Sigmoid colon (tissue), 7 donors: Measurements from ENCODE around the gene ANKRD6. TPM values are rescaled to one million over a fixed set of nuclear protein-coding genes. Genes with fewer than 3 reads are reported as not detected.

Source experiments
- DNase-seq: peaks from one replicate; pipeline ENCODE4 v3.0.0-alpha.2; 2019
- H3K27ac ChIP-seq, 4 donors: fragments of 200-600 bp; sonication (generic); one replicate each; pipeline ENCODE4 v1.5.1; 2016 to 2019; ENCODE audit warnings: mild to moderate bottlenecking in 1 of 4
- H3K27me3 ChIP-seq, 3 donors: fragments of 200-600 bp; sonication (generic); one replicate each; pipeline ENCODE4 v1.5.1; 2019; ENCODE audit warnings: mild to moderate bottlenecking in 1 of 3
- H3K36me3 ChIP-seq, 4 donors: fragments of 200-600 bp; sonication (generic); one replicate each; pipeline ENCODE4 v1.5.1; 2016 to 2019
- H3K4me1 ChIP-seq, 4 donors: fragments of 200-600 bp; sonication (generic); one replicate each; pipeline ENCODE4 v1.5.1; 2017 to 2019
- H3K4me3 ChIP-seq, 4 donors: fragments of 200-600 bp; sonication (generic); one replicate each; pipeline ENCODE4 v1.5.1; 2017 to 2019; ENCODE audit warnings: mild to moderate bottlenecking in 2 of 4, moderate library complexity in 1 of 4
- H3K9me3 ChIP-seq, 4 donors: fragments of 200-600 bp in 3 of 4; sonication (generic) in 3 of 4; one replicate each; pipeline versions ENCODE4 v1.5.1 to v1.6.1; 2013 to 2019
- CTCF ChIP-seq, 4 experiments: fragments of 450-650 bp in 3 of 4; fragments of 200-600 bp in 1 of 4; IDR thresholded peaks; one replicate each; pipeline ENCODE4 v1.5.1; 2016 to 2019; ENCODE audit warnings: antibody characterized with exemption in 4 of 4, mild to moderate bottlenecking in 3 of 4, moderate library complexity in 2 of 4
- EP300 ChIP-seq, 4 donors: sonication (generic); formaldehyde crosslinking; IDR thresholded peaks; one replicate each; pipeline ENCODE4 v1.6.1; 2017; ENCODE audit warnings: antibody characterized with exemption in 4 of 4
- POLR2A ChIP-seq, 2 donors: fragments of 450-650 bp; IDR thresholded peaks; one replicate each; pipeline ENCODE4 v1.6.1; 2016; ENCODE audit warnings: antibody characterized with exemption in 2 of 2, mild to moderate bottlenecking in 2 of 2, moderate library complexity in 2 of 2
- POLR2AphosphoS5 ChIP-seq, 4 donors: sonication (generic); formaldehyde crosslinking; IDR thresholded peaks; one replicate each; pipeline ENCODE4 v1.6.1; 2017; ENCODE audit warnings: antibody characterized with exemption in 4 of 4
- WGBS, 2 donors: extraction: QIAGEN DNeasy Blood & Tissue Kit; methylation state at CpG; one replicate each; pipeline ENCODE4 v1.1.7; 2013; 5-methylcytosine and 5-hydroxymethylcytosine counted together
- intact Hi-C: fragments of 100-400 bp; cut with DNase I; formaldehyde crosslinking; loops from one replicate; pipeline ENCODE4 v1.15.1; 2023
- polyA plus RNA-seq, 3 donors: library from polyadenylated mRNA; stranded (reverse); fragments of 200-250 nt; gene quantifications; one replicate each; pipeline ENCODE4 v1.2.3, GENCODE V29; 2013
- total RNA-seq, 4 donors: library from RNA; depleted of rRNA; stranded (reverse); fragments of >200 nt; gene quantifications; one replicate each; pipeline ENCODE4 v1.1.0, GENCODE V29; 2016
- donor health status: healthy with polysubstance abuse.
- donor health status: Bipolar disorder and iron deficiency.
- donor health status: healthy.

Gene ANKRD6
- total and polyA plus RNA-seq, 7 donors, result 1.7 to 21.6 (median 8.0) TPM

- no peaks in the 10 kb centered on the region for H3K9me3 ChIP-seq
- no peak overlapping the region for H3K4me3 ChIP-seq
- H3K27ac ChIP-seq, result no peak overlapping the region
- H3K4me1 ChIP-seq, result no peaks in the 10 kb centered on the region
- DNase-seq, result no peak
- no peaks in the 10 kb centered on the region for H3K27me3 ChIP-seq
- intact Hi-C loops, result no loop called here
- 91 to 97% methylated on average over 2 of the region's 2 CpGs for WGBS, 2 donors
- TF ChIP-seq POLR2A (IDR thresholded peaks at IDR 0.05) (no peak), POLR2AphosphoS5 (IDR thresholded peaks at IDR 0.05) (no peak), CTCF (IDR thresholded peaks at IDR 0.05) (no peak), EP300 (IDR thresholded peaks at IDR 0.05) (no peak)
- H3K36me3 ChIP-seq, result no peaks in the 10 kb centered on the region
Measured at GRCh38 chr6:89539779-89540178, 106.8 kb downstream of the ANKRD6 start.

DNA sequence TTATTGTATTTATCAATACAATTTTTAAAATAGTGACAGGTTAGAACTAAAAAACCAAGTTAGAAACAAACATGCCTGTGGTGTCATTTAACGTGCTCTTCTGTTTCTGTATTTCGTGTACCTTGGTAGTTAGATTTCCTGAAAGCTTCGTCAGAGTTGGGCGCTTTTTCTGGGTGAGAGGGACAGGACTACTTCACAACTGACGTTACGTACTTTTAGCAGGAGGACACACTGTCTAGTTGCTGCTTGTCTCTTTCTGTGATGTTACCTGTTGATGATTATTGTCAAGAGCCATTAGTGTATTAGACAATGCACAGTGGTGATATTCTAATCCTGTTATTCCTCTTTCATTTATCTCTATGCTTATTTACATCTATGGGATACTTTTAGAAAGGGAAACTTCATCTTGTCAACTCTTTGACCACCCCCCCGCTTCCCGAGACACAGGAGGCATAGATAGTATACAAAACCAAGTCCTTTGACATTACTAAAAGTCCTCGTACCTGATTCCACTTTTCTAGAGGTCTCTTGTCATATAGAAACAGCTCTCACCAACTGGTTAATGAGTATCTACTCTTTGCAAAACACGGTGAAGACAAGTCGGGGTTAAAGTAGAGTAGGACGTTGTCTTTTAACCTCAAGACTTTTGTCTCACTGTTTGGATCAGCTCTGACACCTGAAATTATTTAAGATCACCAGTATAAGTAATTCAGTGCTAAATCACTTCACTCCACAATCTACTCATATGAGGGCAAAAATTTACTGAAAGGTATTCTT is 109.3 kb downstream of the ANKRD6 start:
- no peak overlapping the region for H3K4me3 ChIP-seq
- H3K36me3 ChIP-seq, result no peaks in the 10 kb centered on the region
- DNase-seq, result no peak
- H3K27me3 ChIP-seq, result no peaks in the 10 kb centered on the region
- no peak overlapping the region for H3K27ac ChIP-seq
- WGBS, 2 donors, result 57 to 76% methylated on average over 12 of the region's 12 CpGs
- H3K9me3 ChIP-seq, result no peaks in the 10 kb centered on the region
- intact Hi-C loops, result no loop called here
- TF ChIP-seq EP300 (IDR thresholded peaks at IDR 0.05), result no peak
- TF ChIP-seq CTCF (IDR thresholded peaks at IDR 0.05), result no peak
- no peak for TF ChIP-seq POLR2A (IDR thresholded peaks at IDR 0.05)
- H3K4me1 ChIP-seq, result no peaks in the 10 kb centered on the region

GRCh38 chr6:89542866-89543265 is 109.9 kb downstream of the ANKRD6 start:
- WGBS, 2 donors, result 19 to 63% methylated on average over 3 of the region's 3 CpGs
- Histone ChIP-seq H3K27me3 (no peaks in the 10 kb centered on the region), H3K4me3 (no peak overlapping the region), H3K4me1 (no peaks in the 10 kb centered on the region), H3K36me3 (no peaks in the 10 kb centered on the region), H3K9me3 (no peaks in the 10 kb centered on the region), H3K27ac (no peak overlapping the region)
- TF ChIP-seq POLR2A (IDR thresholded peaks at IDR 0.05) (no peak), CTCF (IDR thresholded peaks at IDR 0.05) (no peak), EP300 (IDR thresholded peaks at IDR 0.05) (no peak), POLR2AphosphoS5 (IDR thresholded peaks at IDR 0.05) (no peak)
- intact Hi-C loops, result no loop called here
- DNase-seq, result no peak

- no peak overlapping the region for H3K27ac ChIP-seq
- WGBS, 2 donors, result 80 to 87% methylated on average over 5 of the region's 5 CpGs
- H3K27me3 ChIP-seq, result no peaks in the 10 kb centered on the region
- no peak for DNase-seq
- H3K4me3 ChIP-seq, result no peak overlapping the region
- H3K36me3 ChIP-seq, result no peaks in the 10 kb centered on the region
- H3K9me3 ChIP-seq, result no peaks in the 10 kb centered on the region
- no peaks in the 10 kb centered on the region for H3K4me1 ChIP-seq
- intact Hi-C loops, result no loop called here
- TF ChIP-seq EP300 (IDR thresholded peaks at IDR 0.05), result no peak
Measured at GRCh38 chr6:89547281-89547680, 114.3 kb downstream of the ANKRD6 start.

DNA sequence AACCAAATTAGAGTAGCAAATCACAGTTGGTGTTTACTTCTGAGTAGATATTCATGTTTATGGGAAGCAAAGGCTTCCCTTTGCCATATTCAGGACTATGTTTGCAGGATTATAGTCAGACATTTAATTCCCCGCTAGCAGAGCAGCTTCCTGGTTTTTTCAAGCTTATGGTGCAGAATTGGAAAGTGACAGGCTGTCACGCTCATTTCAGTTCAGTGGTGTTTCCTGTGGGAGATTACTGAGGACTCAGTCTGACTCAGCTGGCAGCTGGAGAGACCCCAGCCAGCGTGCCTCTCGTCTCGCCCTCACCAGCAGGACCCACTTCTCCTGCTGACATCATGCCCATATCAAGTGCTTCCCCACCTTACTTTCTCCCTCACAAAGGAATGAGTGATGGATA is 120.5 kb downstream of the ANKRD6 start:
- 82 to 86% methylated on average over 5 of the region's 5 CpGs for WGBS, 2 donors
- intact Hi-C loops, result no loop called here

DNA sequence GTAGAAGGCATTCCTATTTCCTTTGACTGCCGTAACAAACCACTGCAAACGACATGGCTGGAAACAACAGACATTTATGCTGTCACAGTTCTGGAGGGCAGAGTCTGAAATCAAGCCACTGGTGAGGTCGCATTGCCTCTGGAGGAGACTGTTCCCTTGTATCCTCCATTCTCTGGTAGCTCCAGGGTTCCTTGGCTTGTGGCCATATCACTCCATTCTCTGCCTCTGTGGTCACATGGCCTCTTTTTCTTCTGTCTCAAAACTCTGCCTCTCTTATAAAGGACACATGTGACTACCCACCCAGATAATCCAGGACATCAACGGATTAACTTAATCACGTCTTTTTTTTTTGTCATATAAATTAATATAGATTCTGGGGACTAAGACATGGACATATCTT is 121.2 kb downstream of the ANKRD6 start:
- 89 to 92% methylated on average over 5 of the region's 5 CpGs for WGBS, 2 donors
- no peaks in the 10 kb centered on the region for H3K4me1 ChIP-seq
- no peak overlapping the region for H3K4me3 ChIP-seq
- H3K27ac ChIP-seq, result no peak overlapping the region
- no peak for TF ChIP-seq CTCF (IDR thresholded peaks at IDR 0.05)
- no peak for TF ChIP-seq POLR2AphosphoS5 (IDR thresholded peaks at IDR 0.05)
- TF ChIP-seq EP300 (IDR thresholded peaks at IDR 0.05), result no peak
- TF ChIP-seq POLR2A (IDR thresholded peaks at IDR 0.05), result no peak
- H3K36me3 ChIP-seq, result no peaks in the 10 kb centered on the region
- intact Hi-C loops, result no loop called here
- H3K27me3 ChIP-seq, result no peaks in the 10 kb centered on the region
- DNase-seq, result no peak
- H3K9me3 ChIP-seq, result peaks cover 0 to 10% (median 0%) of the 10 kb centered on the region in 4 donors

More for the DNA sequence above, 120.5 kb downstream of the ANKRD6 start:
- no peak overlapping the region for H3K27ac ChIP-seq
- no peaks in the 10 kb centered on the region for H3K4me1 ChIP-seq
- H3K36me3 ChIP-seq, result no peaks in the 10 kb centered on the region
- peaks cover 0 to 10% (median 0%) of the 10 kb centered on the region in 4 donors for H3K9me3 ChIP-seq
- H3K4me3 ChIP-seq, result no peak overlapping the region
- TF ChIP-seq EP300 (IDR thresholded peaks at IDR 0.05), result no peak
- no peaks in the 10 kb centered on the region for H3K27me3 ChIP-seq
- no peak for DNase-seq
